Suppressor macrophage treated with lipopolysaccharide for 4 hours (primary cell): ENCODE measurements around the gene RNF220.
"Not testable (repeated sequence)": the region's sequence is repeated elsewhere in the genome, so short reads cannot be mapped to it uniquely, and the experiment has no call there.

Source experiments
- DNase-seq: peaks from one replicate; pipeline ENCODE4 v3.0.0-alpha.2; 2020

The RNF220 gene

DNA sequence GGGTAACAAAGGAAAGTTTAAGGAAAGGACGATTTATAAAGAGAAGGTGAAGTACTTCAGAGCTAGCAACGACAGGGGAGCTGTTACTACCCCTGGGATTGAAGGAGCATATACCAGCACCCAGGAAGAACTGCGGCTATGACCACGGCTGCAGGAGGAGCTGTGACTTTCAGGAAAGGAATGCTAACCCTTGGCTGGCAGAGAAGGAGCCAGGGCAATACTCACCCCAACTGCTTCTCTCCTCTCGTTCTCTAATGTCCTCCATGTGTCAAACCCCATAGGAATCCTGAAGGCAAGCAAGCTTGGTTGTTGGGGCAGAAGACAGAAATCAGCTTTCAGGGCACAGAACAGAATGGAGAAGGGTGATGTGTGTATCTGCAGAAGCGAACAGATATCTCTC, 148.7 kb downstream of the RNF220 start:
- no peak for DNase-seq

DNA sequence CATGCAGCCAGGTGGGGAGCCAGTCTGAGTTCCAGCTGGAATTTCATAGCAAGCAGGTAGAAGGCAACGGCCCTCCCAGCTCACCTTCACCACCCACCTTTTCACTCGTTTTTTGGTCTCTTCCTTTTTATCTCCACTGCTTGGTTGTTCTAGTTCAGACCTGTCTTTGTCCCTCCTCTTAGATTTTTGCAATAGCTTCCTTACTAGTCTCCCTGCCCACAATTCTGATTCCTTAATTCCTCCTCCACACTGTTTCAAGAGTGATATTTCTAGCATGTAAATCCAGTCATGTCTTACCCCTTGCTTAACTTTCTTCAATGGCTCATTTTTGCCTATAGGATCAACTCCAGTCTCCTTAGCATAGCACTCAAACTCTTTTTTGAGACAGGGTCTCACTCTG, 149.7 kb downstream of the RNF220 start:
- DNase-seq: no peak

DNA sequence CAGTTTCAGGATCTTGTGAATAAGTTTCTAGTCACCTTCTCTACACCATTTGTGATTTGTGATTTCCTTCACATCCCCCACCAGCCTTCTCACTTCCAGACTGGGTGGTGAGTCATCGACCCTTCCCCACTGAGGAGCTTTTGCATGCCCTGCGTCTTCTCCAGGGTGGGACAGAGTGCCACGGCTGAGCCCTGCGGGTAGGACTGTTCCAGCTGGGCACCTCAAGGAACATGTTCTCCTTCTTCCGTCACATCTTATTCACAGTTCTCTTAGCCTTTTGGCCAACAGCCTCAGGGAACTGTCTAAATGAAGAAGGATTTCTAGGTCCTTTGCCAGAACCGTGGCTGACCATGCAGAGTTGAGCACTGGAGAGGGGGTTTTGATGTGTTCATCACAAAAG, 152.7 kb downstream of the RNF220 start:
- no peak for DNase-seq

DNA sequence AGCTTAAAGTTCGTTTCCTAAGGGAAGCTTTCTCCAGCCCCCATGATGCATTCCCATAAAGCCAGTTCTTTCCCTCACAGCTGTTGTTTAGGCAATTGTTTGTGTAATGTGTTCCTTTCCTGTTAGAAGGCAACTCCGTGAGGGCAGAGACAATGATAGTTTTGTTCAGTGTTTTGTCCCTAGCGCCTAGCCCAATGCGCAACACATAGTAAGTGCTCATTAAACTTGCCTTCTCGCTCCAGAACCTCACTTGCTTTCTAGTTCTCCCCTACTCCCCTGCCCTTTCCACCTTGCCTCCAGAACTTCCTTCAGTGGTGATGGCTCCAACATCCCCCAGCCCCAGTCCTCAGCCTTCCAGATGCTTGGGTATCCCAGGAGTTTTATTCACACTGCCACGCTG, 153.8 kb downstream of the RNF220 start:
- DNase-seq: no peak

DNA sequence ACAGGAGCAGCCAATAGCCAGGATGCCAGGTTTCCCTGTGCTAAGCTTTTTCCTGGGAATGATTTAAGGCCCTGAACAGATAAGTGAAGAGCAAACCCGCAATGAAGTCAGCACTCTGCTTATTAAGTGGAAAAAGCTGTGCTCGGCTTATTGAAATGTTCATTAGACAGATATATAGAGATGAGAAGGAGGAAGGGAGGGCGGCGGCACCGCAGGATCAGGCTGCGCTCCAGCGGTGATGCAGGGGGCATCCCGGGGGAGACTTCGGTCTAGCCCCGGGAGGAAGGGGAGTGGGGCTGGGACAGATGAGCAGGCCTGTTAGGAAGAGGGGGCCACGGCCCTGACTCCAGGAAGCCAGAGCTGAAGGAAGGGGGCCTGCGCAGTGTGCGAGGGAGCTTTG, 154.3 kb downstream of the RNF220 start:
- DNase-seq: no peak

DNA sequence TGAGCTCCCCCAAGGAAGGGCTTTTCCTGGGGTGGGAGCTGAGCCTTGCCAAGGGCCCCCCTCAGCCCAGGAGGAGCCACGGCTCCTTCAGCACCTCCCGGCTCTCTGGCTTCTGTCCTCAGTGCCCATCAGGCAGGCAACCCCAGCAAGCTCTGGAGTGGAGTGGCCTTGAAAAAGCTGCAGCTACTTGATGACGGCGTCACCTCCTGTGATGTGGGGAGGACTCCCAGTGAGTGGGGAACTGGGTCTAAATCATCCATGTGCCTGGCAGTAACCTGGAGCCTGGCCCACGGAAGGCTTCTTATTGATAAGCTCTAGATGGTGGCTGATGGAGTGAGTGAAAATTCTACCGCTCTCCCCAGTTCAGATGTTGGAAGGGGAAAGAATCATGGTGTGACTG, 154.9 kb downstream of the RNF220 start:
- DNase-seq: no peak

DNA sequence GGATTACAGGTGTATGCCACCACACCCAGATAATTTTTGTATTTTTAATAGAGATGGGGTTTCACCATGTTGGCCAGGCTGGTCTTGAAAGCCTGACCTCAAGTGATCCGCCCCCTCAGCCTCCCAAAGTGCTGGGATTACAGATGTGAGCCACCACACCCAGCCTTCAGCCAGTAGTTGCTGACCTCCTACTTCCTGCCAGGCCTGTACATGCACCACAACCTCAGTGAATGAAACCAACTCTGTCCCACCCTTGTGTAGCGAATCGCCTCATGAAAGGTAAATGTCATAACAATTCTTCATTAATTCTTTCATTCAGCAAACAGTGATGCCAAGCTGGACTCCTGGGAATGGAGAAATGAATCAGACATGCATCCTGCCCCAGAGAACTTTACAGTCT, 155.6 kb downstream of the RNF220 start:
- DNase-seq: not testable (repeated sequence)

DNA sequence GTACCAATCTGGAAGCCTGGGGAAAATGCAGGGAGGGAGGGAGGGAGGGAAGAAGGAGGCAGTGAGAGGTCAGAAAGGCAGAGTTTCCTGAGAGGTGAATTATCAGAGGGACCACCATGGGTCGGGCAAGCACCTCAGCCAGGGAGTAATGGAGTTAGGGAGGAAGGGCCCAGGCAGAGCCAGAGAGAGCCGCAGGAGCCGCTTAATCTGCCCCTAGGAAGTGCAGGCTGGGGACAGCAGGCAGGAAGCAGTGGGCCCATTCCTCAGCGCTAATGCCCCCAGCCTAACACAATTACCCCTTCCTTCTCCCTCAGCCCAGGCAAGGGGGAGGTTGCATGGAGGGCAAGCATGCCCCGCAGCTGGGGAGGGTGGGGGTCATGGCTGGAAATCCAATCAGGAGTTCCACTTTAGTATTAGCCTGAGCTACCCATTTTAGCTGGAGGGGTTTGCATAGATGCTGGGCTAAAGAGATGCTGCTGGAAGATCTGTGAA, 160.2 kb downstream of the RNF220 start:
- no peak for DNase-seq

DNA sequence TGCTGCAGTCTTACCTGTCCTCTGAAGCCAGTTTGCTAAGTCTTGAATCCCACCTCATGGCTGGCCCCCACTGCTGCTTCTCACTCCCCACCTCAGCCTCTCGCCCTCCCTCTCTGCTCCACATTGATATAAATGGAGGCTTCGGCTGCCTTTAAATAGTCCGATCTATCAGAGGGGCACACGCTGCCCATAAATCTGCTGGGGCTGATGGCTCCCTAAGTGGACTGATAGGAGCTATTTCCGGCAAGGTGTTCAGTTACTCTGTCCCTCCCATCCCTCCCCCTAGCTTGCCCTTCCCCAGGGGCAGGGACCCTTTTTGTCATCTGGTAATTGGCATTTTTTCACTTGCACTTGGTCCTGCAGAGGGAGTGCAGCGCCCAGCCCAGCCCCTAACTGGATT, 160.8 kb downstream of the RNF220 start:
- DNase-seq: no peak

DNA sequence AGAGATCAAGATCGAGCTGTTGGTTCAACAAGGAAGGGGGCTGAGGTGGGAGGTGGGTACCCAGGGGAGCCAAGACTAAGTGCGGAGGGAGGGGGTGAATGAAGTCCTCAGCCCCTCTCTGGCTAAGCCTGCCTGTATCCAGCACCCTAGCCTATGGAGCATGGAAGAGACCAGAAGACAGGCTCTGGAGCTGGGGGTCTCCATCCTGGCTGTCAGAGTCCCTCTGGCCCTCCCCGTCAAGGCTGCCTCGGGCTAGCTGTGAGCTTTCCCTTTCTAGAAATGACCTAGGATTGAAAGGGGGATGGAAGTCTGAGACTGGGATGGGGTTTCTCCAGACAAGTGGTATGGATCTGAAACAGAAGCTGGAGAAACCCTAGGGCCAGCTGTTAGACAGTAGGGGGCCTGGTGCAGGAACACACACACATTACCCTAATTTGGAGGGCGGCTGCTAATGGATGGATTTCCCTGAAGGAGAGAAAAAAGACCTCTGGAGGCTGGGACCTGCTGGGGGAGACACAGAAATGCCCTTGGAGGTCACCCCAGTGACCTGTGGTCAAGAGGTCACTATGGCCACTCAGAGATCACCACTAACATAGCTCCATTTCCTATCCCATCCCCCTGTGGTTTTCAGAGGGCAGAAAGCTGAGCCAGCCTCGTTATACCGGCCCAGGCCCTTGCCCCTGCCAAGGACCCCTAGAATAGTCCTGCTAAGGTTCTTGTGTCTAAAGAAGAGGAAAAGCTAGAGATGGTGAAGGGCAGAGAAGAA, 161.4 kb downstream of the RNF220 start:
- no peak for DNase-seq

DNA sequence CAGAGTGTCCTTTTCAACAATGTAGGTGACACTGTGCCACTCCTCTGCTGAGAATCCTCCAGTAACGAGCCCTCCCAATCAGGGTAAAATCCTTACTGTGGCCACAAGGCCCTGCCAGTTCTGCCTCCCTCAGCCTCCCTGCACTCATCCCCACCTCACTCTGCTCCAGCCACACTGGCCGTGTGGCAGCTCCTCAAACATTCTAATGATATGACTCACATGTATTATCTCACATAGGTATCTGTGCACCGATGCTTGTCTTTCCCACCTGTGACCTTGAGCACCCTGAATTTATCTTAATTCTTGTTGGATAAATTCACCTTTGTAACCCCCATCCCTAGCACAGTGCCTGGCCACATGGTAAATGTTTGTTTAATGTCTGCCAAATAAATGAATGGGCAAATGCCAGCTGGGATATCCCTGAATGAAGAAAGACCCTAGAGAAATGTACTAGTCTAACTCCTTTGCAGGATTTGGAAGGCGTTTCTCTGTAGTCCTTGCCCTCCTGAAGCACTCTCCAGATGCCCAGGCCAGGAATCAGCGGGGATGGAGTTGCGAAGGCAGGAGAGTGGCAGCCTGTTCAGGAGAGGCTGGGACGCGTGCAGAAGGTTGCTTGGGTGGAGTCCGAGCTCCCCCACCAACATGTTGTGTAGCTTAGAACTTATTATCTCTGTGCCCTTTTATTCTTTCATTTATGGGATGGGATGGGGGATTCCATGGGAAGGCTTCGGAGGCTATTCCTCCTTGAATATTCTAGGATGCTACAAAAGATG, 163.3 kb downstream of the RNF220 start:
- no peak for DNase-seq

DNA sequence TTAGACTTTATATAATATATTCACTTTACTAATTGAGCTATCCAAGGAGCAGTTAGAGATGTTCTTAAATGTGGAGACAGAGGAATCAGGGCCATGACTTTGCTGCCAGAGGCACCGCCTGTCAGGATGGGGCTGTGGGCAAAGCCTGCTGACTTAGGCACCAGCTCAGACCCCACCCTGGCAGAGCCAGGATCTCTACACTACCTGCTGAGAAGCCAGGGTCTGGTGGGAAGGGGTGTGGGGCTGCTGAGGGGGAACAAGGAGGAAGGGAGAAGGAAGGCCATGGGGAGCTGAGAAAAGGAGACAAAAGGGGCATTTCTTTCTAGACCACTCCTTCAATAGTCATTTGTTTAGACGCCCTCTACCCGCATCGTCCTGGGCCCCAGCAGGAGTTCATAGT, 164.4 kb downstream of the RNF220 start:
- no peak for DNase-seq

DNA sequence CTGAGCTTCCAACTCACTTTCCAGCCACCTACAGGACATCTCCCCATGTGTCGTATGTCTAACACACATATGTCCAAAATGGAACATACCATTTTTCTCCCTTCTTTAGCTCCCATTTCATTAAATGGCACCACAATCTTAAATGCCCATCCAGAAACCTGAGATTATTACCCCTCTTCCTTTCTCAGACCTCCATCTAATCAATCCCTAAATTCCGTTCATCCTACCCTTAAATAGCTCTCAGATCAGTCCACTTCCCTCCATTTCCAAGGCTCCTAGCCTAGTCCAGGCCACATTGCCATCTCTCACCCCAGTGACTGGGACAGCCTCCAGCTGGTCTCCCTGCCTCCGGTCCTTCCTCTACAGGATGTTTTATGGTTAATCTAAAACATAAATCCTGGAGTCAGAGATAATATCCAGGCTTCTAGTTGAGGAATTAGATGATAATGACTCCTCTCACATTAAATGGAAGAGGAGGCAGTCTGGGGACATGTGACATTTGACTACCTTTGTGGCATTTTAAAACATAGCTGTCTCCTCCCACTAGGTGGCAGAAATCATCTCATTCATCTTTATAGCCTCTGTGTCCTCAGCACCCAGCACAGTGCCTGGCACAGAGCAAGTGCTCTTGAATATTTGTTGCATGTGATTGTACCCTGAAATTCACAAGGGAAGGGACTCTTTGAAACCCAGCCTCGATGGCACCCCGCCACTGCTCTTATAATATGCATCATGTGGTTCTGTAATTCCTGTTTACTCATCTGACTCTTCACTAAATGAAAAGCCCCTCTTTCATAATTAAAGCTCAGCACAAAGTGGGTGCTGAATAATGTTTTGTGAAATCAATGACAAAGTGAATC, 166.9 kb downstream of the RNF220 start:
- peak; percentile 40 for DNase-seq

DNA sequence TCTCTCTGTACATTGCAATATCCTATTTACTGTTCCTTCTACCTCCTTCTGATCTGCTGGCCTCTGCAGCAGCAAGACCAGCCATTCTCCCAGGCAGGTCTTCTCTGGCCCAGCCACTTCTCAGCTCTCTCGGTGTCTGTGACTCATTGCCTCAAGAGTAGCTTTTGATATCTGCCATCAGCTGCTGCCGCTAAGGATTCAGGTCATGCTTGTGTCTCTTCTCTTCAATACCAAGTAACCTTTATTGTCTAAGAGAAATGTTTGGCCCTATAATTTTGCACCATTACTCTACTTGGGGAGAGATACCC, 167.5 kb downstream of the RNF220 start:
- no peak for DNase-seq

DNA sequence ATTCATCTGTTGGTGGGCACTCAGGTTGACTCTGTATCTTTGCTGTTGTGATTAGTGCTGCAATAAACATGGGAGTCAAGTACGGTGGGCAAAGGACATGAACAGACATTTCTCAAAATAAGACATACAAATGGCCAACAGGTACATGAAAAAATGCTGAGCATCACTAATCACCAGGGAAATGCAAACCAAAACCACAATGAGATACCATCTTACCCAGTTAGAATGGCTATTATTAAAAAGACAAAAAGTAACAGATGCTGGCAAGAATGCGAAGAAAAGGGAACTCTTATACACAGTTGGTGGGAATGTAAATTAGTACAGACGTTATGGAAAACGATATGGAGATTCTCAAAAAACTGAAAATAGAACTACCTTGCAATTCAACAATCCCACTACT, 170.3 kb downstream of the RNF220 start:
- DNase-seq: no peak

DNA sequence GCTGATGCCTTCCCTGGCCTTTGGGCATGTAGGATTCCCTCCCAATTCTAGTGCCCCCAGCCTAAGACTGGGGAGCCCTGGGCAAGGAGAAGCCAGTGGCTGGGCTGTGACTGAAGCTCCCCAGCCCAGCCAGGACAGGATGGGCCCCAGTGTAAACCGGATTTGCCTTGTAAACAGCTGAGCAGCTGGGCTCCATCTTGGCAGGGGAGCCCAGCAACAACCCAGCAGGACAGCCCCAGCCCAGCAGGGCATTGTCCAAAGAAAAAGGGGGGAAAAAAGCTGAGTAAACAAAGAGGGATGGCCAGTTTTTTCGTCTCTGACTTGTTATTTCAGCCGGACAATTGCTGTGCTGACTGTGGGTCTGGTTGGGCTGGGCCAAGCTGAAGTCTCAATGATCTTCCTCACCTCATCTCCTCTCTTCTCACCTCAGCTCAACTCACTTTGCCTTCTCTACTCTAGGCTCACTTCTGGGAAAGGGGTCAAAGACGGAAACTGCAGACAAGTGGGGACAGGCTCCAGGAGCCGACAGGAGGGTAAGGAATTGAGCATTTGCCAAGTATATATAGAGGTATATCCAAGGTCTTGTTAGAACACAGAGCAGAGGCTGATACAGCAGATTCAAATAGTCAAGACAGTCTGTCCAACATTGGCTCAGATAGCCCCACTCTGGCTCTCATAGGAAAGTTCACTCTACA, 171.5 kb downstream of the RNF220 start:
- DNase-seq: no peak

DNA sequence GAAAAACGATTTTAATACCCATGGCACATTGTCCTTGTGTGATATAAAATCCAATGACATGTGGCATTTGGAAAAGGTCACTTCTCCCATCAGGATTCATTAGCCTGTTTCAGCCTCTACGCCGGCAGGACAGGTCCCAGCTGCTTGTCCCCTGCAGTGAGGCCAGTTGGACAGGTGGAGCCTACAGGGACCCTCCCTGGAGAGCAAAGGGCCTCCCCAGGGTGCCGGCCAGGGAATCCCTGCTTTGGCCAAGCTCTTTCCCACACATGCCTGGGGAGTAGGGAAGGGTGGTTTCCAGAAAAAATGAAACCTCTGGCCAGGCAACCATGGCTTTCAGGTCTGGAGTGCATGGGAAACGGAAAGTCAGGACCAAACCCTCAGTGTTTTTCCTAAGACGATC, 176.2 kb downstream of the RNF220 start:
- DNase-seq: no peak

DNA sequence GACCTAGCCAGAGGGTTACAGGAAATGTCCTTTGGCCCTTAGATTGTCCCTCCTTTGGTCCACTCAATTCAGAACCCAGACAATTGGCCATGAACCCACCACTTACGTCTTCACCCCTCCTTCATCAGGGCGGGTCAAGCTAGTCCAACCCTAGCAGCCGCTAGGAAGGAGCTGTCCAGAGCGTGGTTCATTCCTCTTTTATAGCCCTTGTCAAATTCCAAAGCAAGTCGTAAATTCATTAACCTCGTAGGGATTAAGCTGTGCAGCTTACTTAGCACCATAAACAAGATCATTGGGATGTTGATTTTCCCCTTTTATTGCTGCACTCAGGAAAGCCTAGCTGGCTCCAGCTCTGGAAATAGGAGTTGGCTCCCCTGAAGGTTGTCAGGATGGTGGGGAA, 179.1 kb downstream of the RNF220 start:
- no peak for DNase-seq

DNA sequence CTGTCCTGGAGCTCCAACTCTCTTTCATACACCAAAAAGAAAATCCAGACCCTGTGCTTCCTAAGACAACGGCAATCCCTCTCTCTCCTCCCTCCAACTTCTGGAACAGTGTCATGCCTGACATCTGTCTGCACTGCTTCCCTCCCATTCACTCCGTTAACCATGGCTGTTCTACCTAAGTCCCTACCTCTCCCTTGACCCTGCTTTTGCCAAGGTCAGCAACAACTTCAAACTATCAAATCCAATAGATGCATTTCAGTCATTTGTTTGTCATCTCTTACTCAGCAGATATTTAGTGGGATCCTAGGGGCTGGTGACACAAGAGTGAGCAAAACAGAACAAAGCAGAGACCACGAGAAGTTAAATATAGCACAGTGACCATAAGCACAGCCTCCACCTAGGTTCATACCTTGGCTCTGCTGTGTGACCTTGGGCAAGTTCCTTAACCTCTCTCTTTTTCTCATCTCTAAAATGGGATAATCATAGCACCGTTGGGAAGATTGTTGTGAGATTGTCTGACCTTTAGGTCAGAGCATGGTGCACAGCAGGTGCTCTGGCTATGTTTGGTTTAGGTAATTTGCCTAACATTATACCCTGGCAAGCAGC, 180.4 kb downstream of the RNF220 start:
- no peak for DNase-seq

DNA sequence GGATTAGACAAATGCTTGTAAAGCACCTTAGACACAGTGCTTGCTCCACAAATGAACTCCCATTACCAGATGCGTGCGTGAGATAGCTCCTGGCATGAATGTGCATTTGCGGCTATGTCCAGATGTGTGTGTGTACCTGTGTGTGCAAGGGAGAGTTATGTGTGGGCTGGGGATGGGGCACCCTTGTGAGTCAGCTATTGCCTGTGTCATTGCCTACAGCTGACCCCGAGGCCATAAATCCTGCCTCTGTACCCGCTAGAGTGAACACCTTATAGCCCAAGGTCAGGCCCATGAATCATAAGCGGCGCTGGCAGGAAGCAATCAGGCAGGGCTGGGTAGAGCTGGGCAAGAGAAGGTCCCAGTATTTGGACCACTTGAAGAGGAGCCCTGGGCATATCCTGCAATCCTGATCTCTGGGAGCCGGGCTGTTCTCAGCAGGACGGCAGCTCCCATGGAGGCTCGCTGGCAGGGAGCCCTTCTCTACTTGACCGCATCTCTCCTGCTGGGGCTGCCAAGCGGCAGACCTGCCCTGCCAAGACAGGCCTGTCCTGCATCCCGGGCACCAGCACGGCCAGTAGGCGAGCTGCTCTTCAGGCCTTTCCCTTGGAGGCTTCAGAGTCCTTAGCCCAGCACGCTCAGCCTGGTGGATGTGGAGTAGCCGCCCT, 182.9 kb downstream of the RNF220 start:
- DNase-seq: no peak

DNA sequence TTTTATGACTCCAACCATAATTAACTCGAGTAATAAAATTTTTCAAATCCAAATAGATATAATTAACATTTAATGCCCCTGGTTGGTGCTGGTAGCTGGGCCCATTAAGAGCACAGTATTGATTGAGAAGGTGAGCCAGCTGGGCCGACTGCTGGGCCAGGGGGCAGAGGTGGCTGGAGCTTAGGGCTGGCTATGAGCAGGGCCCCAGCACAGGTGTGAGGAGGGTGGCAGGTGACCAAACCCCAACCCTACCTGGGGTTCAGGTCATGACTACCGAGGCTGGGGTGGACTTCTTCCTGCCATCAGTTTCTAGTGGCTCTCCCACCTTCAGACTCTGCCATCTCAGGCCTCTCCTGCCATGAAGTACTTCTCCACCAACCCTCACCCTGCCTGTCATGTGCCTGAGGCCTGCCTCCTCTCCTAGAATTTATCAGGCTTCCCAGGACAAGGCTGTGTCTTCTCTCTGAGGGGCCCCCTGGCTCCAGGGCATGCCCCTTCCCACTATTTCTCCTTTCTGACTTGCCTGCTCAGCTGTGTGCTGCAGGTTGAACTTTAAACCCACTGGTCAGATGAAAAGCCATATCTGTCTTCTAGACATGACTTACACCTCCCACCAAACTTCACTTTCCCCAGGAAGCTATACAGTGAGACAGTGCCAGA, 183.6 kb downstream of the RNF220 start:
- DNase-seq: no peak
